GM08714 (cell line): ENCODE data around the gene IQGAP2.

ENCODE experiments used
- H3K4me3 ChIP-seq: fragments of 200-500 bp; sonication (Bioruptor generic); 2 replicates; pipeline ENCODE4 v1.5.1; 2014; ENCODE audit warnings: mild to moderate bottlenecking, low read length, inconsistent platforms
- ZNF274 ChIP-seq: IDR thresholded peaks from 2 replicates; pipeline ENCODE4 v1.6.1; 2012; ENCODE audit warnings: mild to moderate bottlenecking, low read depth, low read length

IQGAP2 gene

DNA sequence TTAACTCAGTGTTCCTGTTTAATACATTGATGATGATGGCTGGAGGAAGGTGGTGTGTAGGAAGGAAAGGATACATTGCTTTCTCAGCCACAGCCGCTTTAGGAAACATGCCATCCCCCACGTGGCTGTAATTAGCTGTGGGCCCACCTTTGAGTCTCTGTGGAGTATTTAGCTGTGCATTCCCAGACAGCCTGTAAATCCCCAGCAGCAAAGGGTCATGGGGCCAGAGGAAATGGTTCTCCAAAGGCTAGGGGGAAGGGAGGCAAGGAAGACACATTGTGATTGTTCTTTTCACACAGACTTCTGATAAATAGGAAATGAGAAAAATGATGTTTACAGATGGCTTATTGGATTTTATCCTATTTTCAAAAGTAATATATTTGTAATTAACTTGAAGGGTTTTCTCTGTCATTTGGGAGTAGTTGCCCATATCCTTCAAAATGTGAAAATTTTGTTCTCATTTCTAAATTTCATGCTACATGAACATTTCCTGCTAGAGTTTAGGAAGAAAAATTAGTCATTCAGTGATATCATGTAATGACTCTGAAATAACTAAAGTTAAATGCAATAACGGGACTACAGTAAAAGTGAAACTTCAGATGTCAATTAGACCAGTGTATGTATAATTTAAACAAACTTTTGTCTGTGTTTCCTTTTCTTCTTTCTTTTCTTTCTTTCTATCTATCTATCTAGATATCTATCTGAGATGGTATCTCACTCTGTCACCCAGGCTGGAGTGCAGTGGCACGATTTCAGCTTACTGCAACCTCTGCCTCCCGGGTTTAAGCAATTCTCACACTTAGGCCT lies 288.6 kb downstream of the IQGAP2 start:
- H3K4me3 ChIP-seq = no peak overlapping the region
- TF ChIP-seq ZNF274 = no peak

DNA sequence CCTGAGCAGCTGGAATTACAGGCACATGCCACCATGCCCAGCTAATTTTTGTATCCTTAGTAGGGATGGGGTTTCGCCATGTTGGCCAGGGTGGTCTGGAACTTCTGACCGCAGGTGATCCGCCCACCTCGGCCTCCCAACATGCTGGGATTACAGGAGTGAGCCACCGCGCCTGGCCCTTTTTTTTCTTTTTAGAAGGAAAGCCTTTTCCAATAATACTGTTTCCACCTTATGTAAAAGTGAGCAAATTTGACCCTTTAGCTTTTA lies 289.1 kb downstream of the IQGAP2 start:
- TF ChIP-seq ZNF274 = no peak

DNA sequence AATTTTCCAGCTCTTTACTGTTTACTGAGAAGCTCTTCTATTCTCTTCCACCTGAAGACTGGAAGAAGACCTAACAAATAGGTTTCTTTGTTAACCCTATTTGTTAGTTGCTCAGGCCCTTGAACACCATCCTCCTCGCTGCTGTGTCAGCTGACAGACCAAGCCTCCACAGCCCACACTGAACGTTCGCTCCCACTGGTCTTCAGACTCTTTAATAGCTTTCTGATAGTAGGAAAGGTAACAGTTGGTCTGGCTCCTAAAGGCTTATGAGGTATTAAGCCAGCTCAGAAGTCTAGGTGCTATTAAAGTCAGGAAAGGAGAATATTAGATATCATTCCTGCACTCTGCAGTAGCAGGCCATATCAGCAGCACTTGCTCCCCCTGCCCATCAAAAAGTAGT lies 289.6 kb downstream of the IQGAP2 start:
- no peak overlapping the region for H3K4me3 ChIP-seq
- no peak for TF ChIP-seq ZNF274

More for the DNA sequence above, 289.1 kb downstream of the IQGAP2 start:
- H3K4me3 ChIP-seq = no peak overlapping the region

- no peak for TF ChIP-seq ZNF274
- H3K4me3 ChIP-seq = no peak overlapping the region
These were observed 290.1 kb downstream of the IQGAP2 start for GRCh38 chr5:76693141-76693540.

DNA sequence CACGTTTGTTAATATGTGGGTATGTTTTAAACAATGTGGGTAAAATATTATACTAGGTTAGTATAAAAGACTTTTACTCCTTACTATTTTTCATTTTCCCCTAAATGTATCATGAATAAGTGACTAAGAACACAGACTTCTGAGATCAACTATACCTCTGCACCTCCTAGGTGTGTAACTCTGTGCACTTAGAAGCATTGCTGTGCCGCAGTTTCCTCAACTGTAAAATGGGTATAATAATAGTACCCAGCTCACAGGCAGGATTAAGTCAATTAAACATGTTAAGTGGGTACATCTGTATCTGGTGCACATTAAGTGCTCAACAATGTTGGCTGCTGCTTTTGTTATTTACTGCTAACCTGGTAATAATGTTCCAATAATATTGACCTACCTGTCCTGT lies 291.2 kb downstream of the IQGAP2 start:
- TF ChIP-seq ZNF274 = no peak
- no peak overlapping the region for H3K4me3 ChIP-seq

- no peak overlapping the region for H3K4me3 ChIP-seq
- TF ChIP-seq ZNF274 = no peak
These were observed 292.3 kb downstream of the IQGAP2 start for GRCh38 chr5:76695346-76695745.

DNA sequence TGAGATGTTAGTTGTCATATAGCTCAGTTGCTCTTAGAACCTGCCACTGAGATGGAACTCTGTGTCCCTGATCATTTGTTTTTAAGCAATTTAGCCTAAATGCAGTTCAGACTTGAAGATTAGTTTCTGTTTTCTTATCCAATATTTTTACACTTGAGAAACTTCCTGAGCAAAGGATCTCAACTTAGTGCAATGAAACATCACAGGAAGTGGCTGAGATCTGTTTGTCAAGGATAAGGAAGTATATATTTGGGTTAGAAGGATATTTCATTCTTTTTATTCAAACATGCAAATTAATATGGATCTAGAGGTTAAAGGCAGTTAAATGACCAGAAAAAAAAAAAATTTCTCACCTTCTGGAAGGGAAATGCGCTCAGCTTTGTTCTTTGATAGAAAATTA lies 293.2 kb downstream of the IQGAP2 start:
- H3K4me3 ChIP-seq = no peak overlapping the region
- TF ChIP-seq ZNF274 = no peak

DNA sequence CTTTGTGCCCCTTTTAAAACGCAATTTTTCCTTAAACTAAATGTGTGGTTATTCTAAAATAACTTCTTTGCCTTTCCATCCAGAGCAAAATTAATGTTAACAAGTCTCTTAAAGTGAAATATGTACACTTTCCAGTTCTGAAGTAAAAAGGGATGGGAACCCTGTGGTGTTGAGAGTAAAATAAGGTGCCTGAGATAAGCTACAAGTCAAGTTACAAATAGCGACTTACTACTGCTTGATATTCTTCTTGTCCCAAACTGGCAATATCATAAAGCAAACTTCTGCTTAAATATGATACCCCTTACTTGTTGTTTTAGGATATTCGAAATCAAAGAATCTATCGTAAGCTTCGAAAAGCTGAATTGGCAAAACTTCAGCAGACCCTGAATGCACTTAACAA lies 294.6 kb downstream of the IQGAP2 start:
- H3K4me3 ChIP-seq = no peak overlapping the region
- TF ChIP-seq ZNF274 = no peak

- H3K4me3 ChIP-seq = no peak overlapping the region
- TF ChIP-seq ZNF274 = no peak
These were observed 297.5 kb downstream of the IQGAP2 start for GRCh38 chr5:76700571-76700970.

DNA sequence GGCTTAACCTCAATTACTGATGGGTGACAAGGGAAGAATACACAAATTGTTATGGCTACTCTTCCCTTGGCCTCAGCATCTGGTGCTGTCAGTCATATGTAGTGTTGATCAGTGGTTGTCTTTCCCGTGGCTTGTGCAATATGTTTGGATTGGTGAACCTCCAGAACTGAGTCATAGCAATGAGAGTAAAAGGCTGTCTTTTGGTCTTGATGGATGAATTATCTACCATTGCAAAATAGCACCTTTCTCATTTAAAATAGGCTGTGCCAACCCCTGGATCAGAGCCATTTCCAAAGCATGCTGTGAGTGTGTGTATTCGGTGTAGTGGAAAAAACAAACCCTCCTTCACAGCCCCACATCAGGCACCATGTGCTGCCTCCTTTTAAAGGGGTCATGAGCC lies 298.2 kb downstream of the IQGAP2 start:
- TF ChIP-seq ZNF274 = no peak
- no peak overlapping the region for H3K4me3 ChIP-seq

GRCh38 chr5:76703707-76704106 lies 300.6 kb downstream of the IQGAP2 start:
- H3K4me3 ChIP-seq = no peak overlapping the region
- no peak for TF ChIP-seq ZNF274

DNA sequence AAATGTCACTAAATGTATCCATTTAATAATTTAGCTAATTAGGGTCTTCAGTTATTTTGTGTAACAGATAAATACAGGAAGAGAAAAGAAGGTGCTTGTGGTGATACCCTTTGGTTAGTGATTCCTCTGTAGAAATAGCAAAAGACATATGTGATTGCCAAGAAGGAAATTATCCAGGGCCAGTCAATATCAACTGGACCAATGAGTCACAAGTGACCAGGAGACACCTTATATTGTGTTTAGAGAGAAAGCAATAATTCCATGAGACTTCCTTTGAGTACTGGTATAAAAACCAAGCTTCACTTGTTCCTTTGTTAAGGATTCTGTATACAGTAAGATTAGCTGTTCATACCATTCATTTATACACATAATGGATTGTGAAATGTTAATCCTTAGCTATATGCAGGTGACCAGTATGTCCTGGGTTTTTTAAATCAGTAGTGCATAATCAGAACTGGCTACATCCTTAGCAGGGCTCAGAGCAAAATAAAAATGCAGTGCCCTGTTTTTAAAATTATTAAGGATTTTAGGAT lies 301.1 kb downstream of the IQGAP2 start:
- no peak overlapping the region for H3K4me3 ChIP-seq
- TF ChIP-seq ZNF274 = no peak

- H3K4me3 ChIP-seq = no peak overlapping the region
- TF ChIP-seq ZNF274 = no peak
These were observed 302.5 kb downstream of the IQGAP2 start for GRCh38 chr5:76705574-76705973.

GRCh38 chr5:76709762-76710161 lies 306.7 kb downstream of the IQGAP2 start:
- TF ChIP-seq ZNF274 = no peak

DNA sequence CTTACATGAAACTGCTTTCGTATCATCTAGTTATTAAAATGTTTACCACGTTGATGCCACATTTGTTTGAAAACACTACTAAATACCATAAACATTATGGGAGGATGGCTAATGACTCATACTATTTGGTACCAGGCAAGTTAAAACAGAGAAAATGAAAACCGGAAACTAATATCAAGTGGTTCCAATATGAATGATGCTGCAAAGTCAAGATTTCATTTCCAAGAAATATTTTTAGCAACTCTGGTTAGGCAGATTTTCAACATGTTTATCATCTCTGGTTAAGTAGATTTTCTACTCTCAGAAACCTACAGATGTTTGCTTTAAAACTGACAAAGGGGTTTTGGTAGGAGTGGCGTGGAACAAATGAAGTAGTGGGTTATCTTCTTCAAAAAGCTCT lies 307.9 kb downstream of the IQGAP2 start:
- no peak for TF ChIP-seq ZNF274
- H3K4me3 ChIP-seq = no peak overlapping the region

More at GRCh38 chr5:76709762-76710161, 306.7 kb downstream of the IQGAP2 start:
- H3K4me3 ChIP-seq = no peak overlapping the region

DNA sequence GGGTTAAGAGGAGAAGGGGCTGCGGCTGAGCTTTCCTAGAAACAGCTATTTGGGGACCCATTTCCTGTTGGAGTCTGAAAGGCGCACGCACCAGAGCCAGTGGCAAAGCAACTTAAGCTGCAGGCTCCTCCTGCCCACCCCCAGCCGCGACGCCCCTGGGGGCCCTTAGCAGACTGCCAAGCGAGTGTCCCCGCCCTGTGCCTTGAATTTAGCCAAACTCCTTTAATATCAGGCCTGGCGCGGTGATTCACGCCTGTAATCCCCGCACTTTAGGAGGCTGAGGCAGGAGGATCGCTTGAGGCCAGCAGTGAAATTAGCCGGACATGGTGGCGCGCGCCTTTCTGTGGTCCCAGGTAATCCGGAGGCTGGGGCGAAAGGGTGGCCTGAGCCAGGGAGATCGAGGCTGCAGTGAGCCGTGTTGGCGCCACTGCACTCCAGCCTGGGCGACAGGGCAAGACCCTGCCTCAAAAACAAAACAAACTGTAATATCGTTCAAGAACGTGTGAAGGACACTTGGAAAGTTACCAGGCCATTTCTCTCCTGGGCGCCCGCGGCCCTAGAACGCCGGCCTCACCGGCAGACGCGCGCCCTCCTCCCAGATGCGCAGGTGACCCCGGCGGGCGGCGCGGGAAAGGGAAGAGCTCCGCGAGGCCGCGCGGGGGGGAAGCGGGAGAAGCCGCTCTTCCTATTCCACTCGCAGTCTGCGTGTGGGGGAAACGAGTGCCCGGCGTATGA lies 311.8 kb downstream of the IQGAP2 start:
- TF ChIP-seq ZNF274 = no peak
- peak overlapping the region; percentile 84; the same call in 1 of the 2 replicates for H3K4me3 ChIP-seq

- H3K4me3 ChIP-seq = peak overlapping the region; percentile 84
These were observed 312.3 kb downstream of the IQGAP2 start for GRCh38 chr5:76715486-76715735.

More at GRCh38 chr5:76715486-76715735, 312.3 kb downstream of the IQGAP2 start:
- TF ChIP-seq ZNF274 = no peak
